ENCODE data around the gene RPS14. TPM values are rescaled to one million over a fixed set of nuclear protein-coding genes. Genes with fewer than 3 reads are reported as not detected.

RPS14 gene
- total and polyA plus RNA-seq, 9 of the 15 experiments (the other 6 are each of a cell fraction or from before 2014, with no cell fraction given): 1,824 to 5,983 (median 3,017) TPM

DNA sequence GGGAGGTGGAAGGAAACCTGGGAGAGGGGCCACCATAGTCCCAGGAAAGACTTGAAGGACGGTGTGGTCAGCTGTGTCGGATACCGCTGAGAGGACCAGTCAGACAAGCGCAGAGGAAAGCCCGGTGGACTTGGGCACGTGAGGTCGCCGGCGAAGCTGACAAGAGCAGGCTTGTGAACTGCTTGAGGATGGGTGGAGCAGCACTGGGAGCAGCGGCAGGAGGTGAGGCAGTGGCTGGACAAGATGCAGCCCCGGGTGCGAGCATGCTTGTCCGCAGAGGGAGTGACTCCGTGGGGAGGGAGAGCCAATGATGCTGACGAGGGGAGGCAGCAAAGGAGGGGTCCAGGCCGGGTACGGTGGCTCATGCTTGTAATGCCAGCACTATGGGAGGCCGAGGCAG is 18.5 kb downstream of the RPS14 start:
- intact Hi-C loops (cut with micrococcal nuclease): no loop called here

DNA sequence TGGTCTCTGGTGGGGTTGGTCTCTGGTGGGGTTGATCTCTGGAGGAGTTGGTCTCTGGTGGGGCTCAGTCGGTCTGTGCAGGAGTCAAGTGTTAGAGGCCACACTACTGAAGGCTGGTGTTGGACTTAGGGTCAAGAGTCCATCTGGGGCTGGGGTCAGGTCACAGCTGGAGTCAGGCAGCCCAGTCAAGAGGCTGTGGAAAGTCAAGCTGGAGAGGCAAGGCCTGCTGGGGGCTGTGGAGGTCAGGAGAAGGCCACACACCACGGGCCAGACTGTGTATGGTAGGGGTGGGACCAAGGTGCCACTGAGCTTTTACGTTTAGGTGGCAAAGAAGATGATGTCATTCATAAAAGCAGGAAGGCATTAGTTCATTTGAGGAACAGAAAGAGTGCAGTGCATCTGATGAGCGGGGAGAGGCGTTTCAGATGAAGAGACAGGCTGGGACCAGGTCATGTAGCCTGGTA is 20.1 kb downstream of the RPS14 start:
- ATAC-seq: no peak
- 0 out of 4 replicates have a peak overlapping the region, but pooled peaks of 1 of the 2 experiments have one; percentile 17 for H3K9ac ChIP-seq (ENCODE audit: insufficient read depth in 1 of 2, low read depth in 2 of 2, low read length in 2 of 2)
- H3K9me3 ChIP-seq (replicated peaks; ENCODE audit: control insufficient read depth, insufficient read depth, low read depth, low read length): no peaks in the 10 kb centered on the region
- 14% methylated on average over 5 of the region's 5 CpGs for WGBS (ENCODE audit: insufficient coverage, low coverage, missing lambda C conversion rate)
- no peaks in the 10 kb centered on the region for H3K79me2 ChIP-seq (ENCODE audit: control insufficient read depth, insufficient read depth, low read length)
- no peak overlapping the region for H3K4me3 ChIP-seq
- peaks cover 8 to 19% of the 10 kb centered on the region in 2 experiments; a peak in 4 of 5 replicates for H3K4me1 ChIP-seq (replicated peaks in 1 of 2; ENCODE audit: control insufficient read depth in 2 of 2, insufficient read depth in 2 of 2, low read length in 2 of 2)
- POLR2A ChIA-PET: interaction anchor here (1.1 to 1.4 kb wide), 2 partner anchors 11 to 15 kb away, joined by 3 to 4 read pairs; no protein-coding TSS in a partner anchor
- FAIRE-seq: no peak
- H3K4me2 ChIP-seq (ENCODE audit: insufficient read depth, low read length): no peak overlapping the region
- H2AFZ ChIP-seq (ENCODE audit: low read depth, low read length): no peak overlapping the region
- no peaks in the 10 kb centered on the region for H3K9me1 ChIP-seq (ENCODE audit: control insufficient read depth, insufficient read depth, low read length)
- no peaks in the 10 kb centered on the region for H3K36me3 ChIP-seq (ENCODE audit: control insufficient read depth, insufficient read depth, low read length)
- intact Hi-C loops (cut with micrococcal nuclease): no loop called here
- DNase-seq (ENCODE audit: extremely low read depth in 1 of 4, low spot score in 3 of 4): no peak
- no peak overlapping the region for H3K27ac ChIP-seq (ENCODE audit: extremely low read depth, low read depth, low read length)
- BruUV-seq (replicated peaks): no TSS peak
- peaks cover 0 to 23% of the 10 kb centered on the region in 2 experiments; a peak in 3 of 5 replicates for H3K27me3 ChIP-seq (ENCODE audit: control insufficient read depth in 2 of 2, insufficient read depth in 2 of 2, low read length in 2 of 2)
- in situ Hi-C loops (cut with MboI): no loop called here
- no peaks in the 10 kb centered on the region for H4K20me1 ChIP-seq (replicated peaks; ENCODE audit: control insufficient read depth, insufficient read depth, low read length)
- CTCF ChIA-PET (ENCODE audit: low intra/inter-chr PET ratio): no interaction called here
- no peak for TF ChIP-seq SRF (CRISPR knock-in tag; IDR thresholded peaks at IDR 0.05)
- no peak for TF ChIP-seq HNRNPL (IDR thresholded peaks at IDR 0.05; ENCODE audit: low read depth, low read length)
- no peak for TF ChIP-seq BRD9 (IDR thresholded peaks at IDR 0.05; ENCODE audit: low read depth, partially characterized antibody)
- TF ChIP-seq, protein P1, sequence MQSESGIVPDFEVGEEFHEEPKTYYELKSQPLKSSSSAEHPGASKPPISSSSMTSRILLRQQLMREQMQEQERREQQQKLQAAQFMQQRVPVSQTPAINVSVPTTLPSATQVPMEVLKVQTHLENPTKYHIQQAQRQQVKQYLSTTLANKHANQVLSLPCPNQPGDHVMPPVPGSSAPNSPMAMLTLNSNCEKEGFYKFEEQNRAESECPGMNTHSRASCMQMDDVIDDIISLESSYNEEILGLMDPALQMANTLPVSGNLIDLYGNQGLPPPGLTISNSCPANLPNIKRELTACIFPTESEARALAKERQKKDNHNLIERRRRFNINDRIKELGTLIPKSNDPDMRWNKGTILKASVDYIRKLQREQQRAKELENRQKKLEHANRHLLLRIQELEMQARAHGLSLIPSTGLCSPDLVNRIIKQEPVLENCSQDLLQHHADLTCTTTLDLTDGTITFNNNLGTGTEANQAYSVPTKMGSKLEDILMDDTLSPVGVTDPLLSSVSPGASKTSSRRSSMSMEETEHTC (IDR thresholded peaks at IDR 0.05): no peak
- TF ChIP-seq, protein P2, sequence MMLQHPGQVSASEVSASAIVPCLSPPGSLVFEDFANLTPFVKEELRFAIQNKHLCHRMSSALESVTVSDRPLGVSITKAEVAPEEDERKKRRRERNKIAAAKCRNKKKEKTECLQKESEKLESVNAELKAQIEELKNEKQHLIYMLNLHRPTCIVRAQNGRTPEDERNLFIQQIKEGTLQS (IDR thresholded peaks at IDR 0.05): peak; percentile 59
- TF ChIP-seq, protein P2 (CRISPR knock-in tag; conservative IDR thresholded peaks at IDR 0.05): no peak
- TF ChIP-seq NFXL1 (CRISPR knock-in tag; IDR thresholded peaks at IDR 0.05): no peak
- no peak for TF ChIP-seq RBM39 (optimal IDR thresholded peaks at IDR 0.05; ENCODE audit: low read depth, low read length)
- no peak for TF ChIP-seq ZBTB8A (IDR thresholded peaks at IDR 0.05; ENCODE audit: partially characterized antibody)
- TF ChIP-seq OTX1 (CRISPR knock-in tag; IDR thresholded peaks at IDR 0.05): no peak
- peak; percentile 70; the same call in 1 of the 2 replicates for TF ChIP-seq ATF7 (IDR thresholded peaks at IDR 0.05)

More for the DNA sequence above, 18.5 kb downstream of the RPS14 start:
- FAIRE-seq: no peak
- TF ChIP-seq BHLHE40 (IDR thresholded peaks at IDR 0.05; ENCODE audit: low read length) (peak; percentile 69), GATA2 (CRISPR knock-in tag; IDR thresholded peaks at IDR 0.05) (no peak), L3MBTL2 (IDR thresholded peaks at IDR 0.05) (peak; percentile 16; the same call in 1 of the 2 replicates)
- H3K27ac ChIP-seq (ENCODE audit: extremely low read depth, low read depth, low read length): no peak overlapping the region
- 33% methylated on average over 18 of the region's 18 CpGs for WGBS (ENCODE audit: insufficient coverage, low coverage, missing lambda C conversion rate)
- H3K9ac ChIP-seq (ENCODE audit: insufficient read depth in 1 of 2, low read depth in 2 of 2, low read length in 2 of 2): peak overlapping the region in 1 of 2 experiments; percentile 71; a peak in 2 of 4 replicates
- no peaks in the 10 kb centered on the region for H3K9me1 ChIP-seq (ENCODE audit: control insufficient read depth, insufficient read depth, low read length)
- peak in 1 of 4 experiments; percentile 7 for DNase-seq (ENCODE audit: extremely low read depth in 1 of 4, low spot score in 3 of 4)
- H3K4me1 ChIP-seq (replicated peaks in 1 of 2; ENCODE audit: control insufficient read depth in 2 of 2, insufficient read depth in 2 of 2, low read length in 2 of 2): peaks cover 8 to 19% of the 10 kb centered on the region in 2 experiments; a peak in 4 of 5 replicates
- in situ Hi-C loops (cut with MboI): no loop called here
- H4K20me1 ChIP-seq (replicated peaks; ENCODE audit: control insufficient read depth, insufficient read depth, low read length): no peaks in the 10 kb centered on the region
- no peaks in the 10 kb centered on the region for H3K9me3 ChIP-seq (replicated peaks; ENCODE audit: control insufficient read depth, insufficient read depth, low read depth, low read length)
- H3K4me2 ChIP-seq (ENCODE audit: insufficient read depth, low read length): no peak overlapping the region
- no peaks in the 10 kb centered on the region for H3K79me2 ChIP-seq (ENCODE audit: control insufficient read depth, insufficient read depth, low read length)
- H2AFZ ChIP-seq (ENCODE audit: low read depth, low read length): no peak overlapping the region
- H3K27me3 ChIP-seq (ENCODE audit: control insufficient read depth in 2 of 2, insufficient read depth in 2 of 2, low read length in 2 of 2): peaks cover 0 to 15% of the 10 kb centered on the region in 2 experiments; a peak in 3 of 5 replicates
- ATAC-seq: no peak
- CTCF ChIA-PET (ENCODE audit: low intra/inter-chr PET ratio): no interaction called here
- H3K4me3 ChIP-seq: no peak overlapping the region
- POLR2A ChIA-PET: interaction anchor here (0.5 to 2.9 kb wide), 3 partner anchors 11 to 181 kb away, joined by 4 to 17 read pairs (median 5); no protein-coding TSS in a partner anchor
- BruUV-seq (replicated peaks): no TSS peak
- no peaks in the 10 kb centered on the region for H3K36me3 ChIP-seq (ENCODE audit: control insufficient read depth, insufficient read depth, low read length)
